ENCODE data around the gene LPCAT1.

LPCAT1 gene

GRCh38 chr5:1494780-1495524 lies 28.8 kb downstream of the LPCAT1 start:
- no peak for DNase-seq

GRCh38 chr5:1493941-1494340 lies 29.8 kb downstream of the LPCAT1 start:
- DNase-seq, result no peak

- no peak for DNase-seq
Measured at GRCh38 chr5:1493413-1493812, 30.3 kb downstream of the LPCAT1 start.

DNA sequence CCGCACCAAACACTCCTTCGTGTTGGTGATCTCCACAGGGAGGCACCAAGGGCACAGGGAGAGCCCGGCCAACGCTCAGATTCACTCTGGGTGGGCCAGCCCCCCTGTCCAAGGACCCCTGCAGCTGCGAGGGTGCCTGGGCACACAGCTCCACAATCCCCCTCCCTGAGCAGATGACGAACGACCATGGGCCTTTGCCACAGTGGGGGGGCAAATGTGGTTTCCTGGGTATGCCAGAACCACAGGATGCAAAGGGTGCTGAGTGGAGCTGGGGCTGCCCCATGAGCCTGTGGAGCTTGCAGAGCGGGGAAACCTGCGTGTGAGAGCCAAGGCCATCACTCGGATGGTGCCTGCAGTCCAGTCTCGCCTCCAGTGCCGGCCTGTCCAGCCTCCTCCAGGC lies 31.0 kb downstream of the LPCAT1 start:
- DNase-seq, result no peak

GRCh38 chr5:1490376-1490775 lies 33.4 kb downstream of the LPCAT1 start:
- no peak for DNase-seq

DNA sequence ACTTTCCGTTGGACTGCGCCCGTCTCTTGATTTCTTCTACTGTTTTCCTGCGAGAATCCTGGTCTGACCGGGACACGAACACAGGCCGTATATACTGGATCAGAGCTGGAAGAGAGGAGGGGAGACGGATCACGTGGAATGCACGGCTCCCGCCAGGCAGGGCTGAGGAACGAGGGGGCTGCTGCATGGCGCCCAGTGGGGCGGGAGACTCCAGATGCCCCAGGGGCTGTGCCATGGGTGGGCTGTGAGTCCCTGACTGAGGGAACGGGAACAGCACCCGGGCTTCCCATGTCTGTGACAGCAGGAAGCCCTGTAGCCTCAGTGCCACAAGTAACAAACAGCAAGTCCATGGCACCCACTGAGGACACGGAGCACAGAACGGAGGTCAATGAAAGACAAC lies 34.0 kb downstream of the LPCAT1 start:
- DNase-seq, result no peak

DNA sequence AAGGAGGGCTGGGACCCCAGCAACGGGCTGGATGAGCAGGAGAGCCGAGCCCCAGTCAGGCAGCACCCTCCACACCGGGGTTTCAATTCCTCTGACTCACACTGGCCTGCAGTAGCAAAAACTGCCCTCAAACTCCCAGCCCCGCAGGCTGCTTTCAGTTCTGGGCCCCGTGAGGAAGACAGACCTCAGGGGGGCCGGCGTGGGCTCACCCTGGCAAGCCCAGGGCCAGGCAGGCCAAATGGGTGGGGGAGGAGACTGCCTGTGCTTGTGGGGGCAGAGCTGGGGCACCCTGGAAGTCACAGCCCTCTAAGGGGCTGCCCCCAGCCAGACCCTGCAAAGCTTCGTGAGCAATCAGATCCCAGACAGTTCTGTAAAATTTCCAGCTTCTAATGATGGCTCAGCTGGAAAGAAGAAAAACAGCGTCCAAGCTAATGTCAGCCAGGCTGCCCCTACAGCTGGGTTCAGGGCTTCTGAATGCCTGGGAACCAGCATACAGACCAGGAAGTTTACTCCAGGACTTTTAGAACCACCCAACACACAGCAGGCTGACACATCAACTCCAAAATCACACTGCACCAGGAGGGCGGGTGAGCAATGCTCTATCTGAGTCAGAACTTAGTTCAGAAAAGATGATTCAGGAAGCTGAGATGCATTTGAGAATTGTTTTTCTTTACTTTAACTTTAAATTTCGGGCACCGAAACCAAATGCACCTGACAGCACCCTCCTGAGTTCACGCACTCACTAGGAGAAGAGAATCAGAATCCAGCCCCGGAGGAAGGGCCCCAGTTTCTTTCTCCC lies 34.7 kb downstream of the LPCAT1 start:
- no peak for DNase-seq

DNA sequence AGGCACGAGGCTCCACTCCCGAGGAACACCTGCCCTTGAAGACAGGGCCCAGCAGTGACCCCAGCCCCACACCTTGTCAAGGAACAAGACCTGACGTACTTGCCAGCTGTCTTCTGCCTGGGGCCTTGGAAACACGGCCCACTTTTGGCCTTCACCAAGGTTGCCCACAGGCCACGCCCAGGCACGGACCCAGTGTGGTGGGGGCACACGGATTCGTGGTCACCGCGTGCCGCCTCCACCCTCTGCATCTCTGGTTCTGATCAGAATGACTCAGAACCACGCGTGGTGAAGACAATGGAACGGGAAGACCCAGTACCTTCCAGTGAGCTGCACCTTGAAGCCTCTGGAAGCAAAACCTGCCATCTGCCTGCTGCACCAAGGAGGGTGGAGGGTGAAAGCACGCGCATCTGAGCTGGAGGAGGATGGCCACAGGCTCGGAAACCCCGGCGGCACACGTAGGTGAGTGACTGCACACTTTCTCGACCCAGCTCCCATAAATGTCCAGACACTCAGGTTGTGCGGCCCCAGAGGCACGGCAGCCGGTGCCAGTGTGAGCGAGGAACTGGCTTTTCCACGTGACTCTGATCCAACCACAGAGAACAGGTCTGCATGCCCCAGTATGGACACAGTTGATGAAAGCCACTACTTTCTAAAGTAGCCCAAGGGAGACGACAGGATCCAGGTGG lies 36.5 kb downstream of the LPCAT1 start:
- no peak for DNase-seq

DNA sequence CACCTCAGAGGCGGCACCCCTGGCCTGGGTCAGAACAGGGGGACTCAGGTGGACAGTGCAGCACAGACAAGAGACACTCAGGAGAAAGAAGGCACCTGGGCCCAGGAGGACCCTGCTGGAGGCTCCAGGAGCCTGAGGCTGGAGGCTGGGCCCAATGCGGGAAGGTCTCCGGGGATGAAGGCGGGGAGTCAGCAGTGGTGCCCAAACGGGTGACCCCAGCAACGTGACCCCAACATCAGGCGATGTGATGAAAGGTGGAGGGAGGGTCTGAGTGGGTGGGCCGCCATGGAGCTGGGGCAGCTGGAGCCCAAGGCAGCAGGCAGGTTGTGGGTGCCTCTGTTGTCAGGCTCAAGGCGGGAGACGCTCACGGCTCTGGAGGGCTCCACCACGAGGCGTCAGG lies 37.5 kb downstream of the LPCAT1 start:
- DNase-seq, result no peak

DNA sequence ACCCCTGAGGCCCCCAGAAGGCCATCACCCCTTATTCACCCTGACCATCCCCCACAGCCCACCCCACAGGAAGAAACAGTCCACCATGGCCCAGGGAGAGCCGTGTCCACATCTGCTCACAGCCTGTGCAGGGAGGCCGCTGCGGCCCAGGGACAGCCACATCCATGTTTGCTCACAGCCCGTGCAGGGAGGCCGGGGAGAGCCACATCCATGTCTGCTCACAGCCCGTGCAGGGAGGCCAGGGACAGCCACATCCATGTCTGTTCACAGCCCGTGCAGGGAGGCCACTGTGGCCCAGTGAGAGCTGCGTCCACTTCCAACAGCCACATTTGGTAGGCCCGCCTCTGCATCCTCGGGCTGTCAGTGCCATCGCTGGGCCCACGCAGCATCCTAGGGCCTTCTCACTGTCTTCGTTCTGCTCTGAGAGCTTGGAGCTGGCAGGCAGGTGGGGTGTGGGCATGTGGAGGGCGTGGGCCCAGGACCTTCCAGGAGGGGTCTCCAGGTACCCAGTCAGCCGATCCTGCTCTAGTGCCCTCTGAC lies 38.1 kb downstream of the LPCAT1 start:
- DNase-seq, result no peak

DNA sequence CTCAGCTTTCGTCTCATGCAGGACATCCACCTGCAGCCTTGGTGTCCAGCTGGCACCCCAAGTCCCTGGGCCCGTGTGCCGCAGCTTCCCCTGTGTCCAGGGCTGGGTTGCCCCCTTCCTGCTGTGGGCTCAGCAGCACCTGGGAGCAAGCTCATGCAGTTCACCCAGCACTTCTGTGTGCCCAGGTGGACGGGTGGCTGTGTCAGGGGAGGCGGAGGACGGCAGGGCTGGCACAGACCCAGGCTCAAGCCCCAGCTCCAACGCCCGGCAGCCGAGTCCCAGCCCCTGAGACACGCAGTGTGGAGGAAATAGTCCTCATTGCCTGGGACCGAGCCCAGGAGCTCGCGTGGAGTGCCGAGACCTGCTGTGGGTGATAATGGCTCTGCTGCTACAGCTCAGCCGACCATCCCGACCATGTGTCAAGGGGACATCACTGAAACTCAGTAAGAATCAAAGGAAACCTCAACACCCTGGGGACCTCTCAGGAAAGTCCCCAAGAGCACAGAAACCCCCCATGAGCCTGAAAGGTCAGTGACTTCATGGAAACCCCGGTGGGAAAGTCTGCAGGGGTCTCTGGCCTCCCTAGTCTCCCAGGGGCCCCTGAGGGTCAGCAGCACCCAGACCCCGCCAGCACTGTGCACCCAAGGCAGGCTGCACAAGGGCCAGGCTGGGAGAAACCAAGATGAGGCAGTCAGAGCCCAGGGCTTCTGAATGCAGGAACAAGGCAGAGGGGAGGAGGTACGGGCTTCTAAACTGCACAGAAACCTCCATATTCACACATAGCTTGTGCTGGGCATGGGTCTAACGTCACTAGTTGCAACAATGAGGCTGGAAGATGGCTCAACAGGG lies 38.8 kb downstream of the LPCAT1 start:
- DNase-seq, result no peak

DNA sequence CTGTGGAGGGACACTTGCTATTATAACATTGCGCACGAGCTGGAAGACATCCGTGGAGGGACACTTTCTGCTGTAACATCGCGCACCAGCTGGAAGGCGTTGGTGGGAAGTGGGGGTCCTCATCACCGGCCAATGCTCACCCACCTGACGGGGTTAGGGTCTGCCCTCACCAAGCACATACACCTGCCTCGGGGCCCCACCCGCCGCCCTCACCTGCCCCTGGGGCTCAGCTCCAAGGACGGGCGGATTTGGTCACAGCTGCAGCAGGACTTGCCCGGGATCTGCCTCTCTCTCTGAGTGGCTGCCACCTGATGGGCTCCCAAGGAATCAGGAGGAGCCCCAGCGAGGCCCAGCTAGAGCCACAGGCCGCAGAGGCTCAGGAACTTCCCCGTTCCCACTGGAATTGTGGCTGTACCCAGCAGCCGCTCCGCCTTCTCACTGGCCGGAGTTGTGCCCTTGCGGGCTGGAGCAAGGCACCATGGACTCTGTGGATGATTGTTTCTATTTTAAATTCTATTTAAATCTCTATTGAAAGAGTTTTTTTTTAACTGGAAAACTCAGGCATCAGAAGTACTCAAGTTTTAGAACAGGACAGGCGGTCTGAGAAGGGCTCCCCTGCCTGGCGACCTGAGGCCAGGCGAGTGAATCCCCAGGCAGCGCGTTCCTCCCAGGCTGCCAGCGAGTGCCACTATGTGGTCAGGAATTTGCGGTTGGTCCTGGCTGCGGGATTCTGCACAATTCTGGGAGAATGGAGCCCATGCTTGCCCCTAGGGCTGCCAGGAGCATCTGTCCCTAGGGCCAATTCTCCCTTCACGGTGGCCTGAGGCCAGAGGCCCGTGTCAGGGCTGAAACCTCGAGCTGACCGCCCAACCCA lies 39.7 kb downstream of the LPCAT1 start:
- no peak for DNase-seq

- DNase-seq, result no peak
Measured at GRCh38 chr5:1483064-1483463, 40.7 kb downstream of the LPCAT1 start.

- DNase-seq, result no peak
Measured at GRCh38 chr5:1481959-1482331, 41.8 kb downstream of the LPCAT1 start.

- DNase-seq, result no peak
Measured at GRCh38 chr5:1481266-1481958, 42.3 kb downstream of the LPCAT1 start.

DNA sequence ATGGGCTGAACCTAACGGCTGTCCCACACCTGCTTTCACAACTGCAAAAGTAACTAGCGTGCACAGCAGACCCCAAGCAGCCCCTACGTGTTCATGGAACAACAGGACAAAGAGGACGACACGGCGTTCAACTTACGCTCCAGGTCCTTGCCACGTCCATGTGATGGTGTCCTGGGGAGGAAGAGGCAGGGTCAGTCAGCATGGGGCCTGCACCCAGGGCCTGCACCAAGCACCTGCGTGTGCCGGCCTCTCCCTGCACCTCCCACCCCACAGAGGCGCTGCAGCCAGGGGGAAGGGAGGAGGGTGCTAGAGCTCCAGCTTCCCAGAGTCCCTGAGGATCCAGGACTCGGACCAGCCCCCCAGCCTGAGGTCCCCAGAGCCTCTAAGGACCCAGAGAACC lies 43.0 kb downstream of the LPCAT1 start:
- no peak for DNase-seq

GRCh38 chr5:1480217-1480616 lies 43.5 kb downstream of the LPCAT1 start:
- DNase-seq, result no peak

GRCh38 chr5:1479581-1480188 lies 44.1 kb downstream of the LPCAT1 start:
- no peak for DNase-seq

DNA sequence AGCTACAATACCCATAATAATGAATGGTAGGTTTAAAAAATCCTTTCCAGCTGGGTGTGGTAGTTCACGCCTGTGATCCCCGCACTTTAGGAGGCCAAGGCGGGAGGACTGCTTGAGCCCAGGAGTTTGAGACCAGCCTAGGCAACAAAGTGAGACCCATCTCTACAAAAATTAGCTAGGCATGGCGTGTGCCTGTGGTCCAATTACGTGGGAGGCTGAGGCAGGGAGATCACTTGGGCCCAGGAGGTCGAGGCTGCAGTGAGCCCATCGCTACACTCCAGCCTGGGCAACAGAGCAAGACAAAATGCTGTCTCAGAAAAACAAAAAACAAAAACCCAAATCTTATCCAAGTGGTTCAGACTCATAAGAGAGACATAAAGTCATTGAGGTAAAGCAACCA lies 44.7 kb downstream of the LPCAT1 start:
- no peak for DNase-seq

DNA sequence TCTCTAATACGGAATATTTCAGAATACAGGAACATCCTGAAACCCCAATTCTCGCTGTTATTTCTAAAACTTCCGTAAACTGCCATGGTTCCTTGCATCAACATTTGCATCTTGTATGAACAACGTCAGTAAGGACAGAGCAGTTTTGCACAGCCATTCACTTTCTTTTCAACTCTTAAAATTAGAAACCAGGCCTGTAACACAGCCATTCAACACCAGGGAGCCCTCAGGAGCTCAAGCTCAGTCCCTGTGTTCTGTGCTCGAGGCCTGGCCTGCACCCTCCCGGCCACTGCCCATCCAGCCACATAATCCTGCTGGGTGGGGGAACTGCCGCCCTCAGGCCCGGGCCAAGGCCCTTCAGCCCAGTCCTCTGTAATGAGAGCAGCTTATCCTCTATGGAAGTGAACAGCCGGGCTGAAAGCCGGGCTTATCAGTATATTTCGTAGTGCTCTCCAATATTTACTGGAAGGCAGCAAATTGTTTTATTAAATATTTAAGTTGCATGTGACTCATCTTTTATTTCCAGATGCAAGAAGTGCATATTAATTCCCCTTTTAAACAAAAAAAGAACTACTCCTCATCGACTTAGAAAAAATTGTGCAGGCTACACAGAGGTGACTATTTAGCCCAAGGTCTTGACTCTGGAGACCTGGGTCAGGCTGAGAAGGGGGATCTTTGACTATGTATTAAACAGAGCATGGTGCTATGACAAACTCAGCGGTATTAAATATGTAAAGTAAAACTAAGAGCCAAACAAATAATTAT lies 45.3 kb downstream of the LPCAT1 start:
- no peak for DNase-seq

All from activated CD4-positive, alpha-beta T cell treated with anti-CD3 and anti-CD28 coated beads for 1 hour (primary cell).